CD14-positive monocyte (primary cell): ENCODE measurements around the gene RING1. TPM values are rescaled to one million over a fixed set of nuclear protein-coding genes. Genes with fewer than 3 reads are reported as not detected.
A peak's percentile ranks its signal among the peaks of the same experiment; 100 is the strongest.

Experiments
- DNase-seq, 3 donors: peaks; one replicate each; pipeline ENCODE4 v3.0.0-alpha.2; 2011 to 2022
- H2AFZ ChIP-seq: 2 replicates; pipeline ENCODE4 v1.6.0; 2012; ENCODE audit warnings: mild to moderate bottlenecking, low read depth, low read length, inconsistent platforms; ENCODE audit not compliant: insufficient read depth, poor library complexity, severe bottlenecking
- H3K27ac ChIP-seq, 2 donors: 1 replicate in 1 of 2; 2 replicates in 1 of 2; pipeline ENCODE4 v1.5.1; 2012 to 2013; ENCODE audit warnings: low read length in 2 of 2, control low read depth in 1 of 2, inconsistent platforms in 1 of 2, low read depth in 1 of 2, mild to moderate bottlenecking in 1 of 2
- H3K27me3 ChIP-seq, 2 donors: one replicate each; pipeline versions ENCODE4 v1.6.0 to v1.6.1; 2011 to 2013; ENCODE audit warnings: low read length in 2 of 2; ENCODE audit not compliant: control insufficient read depth in 2 of 2, insufficient read depth in 2 of 2
- H3K36me3 ChIP-seq, 2 donors: replicated peaks in 1 of 2; 1 replicate in 1 of 2; 2 replicates in 1 of 2; pipeline versions ENCODE4 v1.5.1 to v1.6.1; 2012 to 2013; ENCODE audit warnings: low read length in 2 of 2, control low read depth in 1 of 2, inconsistent platforms in 1 of 2, mild to moderate bottlenecking in 1 of 2; ENCODE audit not compliant: insufficient read depth in 2 of 2, control insufficient read depth in 1 of 2
- H3K4me1 ChIP-seq, 2 donors: 1 replicate in 1 of 2; 2 replicates in 1 of 2; pipeline versions ENCODE4 v1.5.1 to v1.6.1; 2012 to 2013; ENCODE audit warnings: low read length in 2 of 2, control low read depth in 1 of 2, inconsistent platforms in 1 of 2, mild to moderate bottlenecking in 1 of 2, moderate library complexity in 1 of 2; ENCODE audit not compliant: insufficient read depth in 2 of 2, control insufficient read depth in 1 of 2
- H3K4me2 ChIP-seq: replicated peaks from 2 replicates; pipeline ENCODE3; 2012; ENCODE audit warnings: low read length, moderate library complexity, mild to moderate bottlenecking; ENCODE audit not compliant: poor library complexity, severe bottlenecking; ENCODE audit errors: extremely low read depth
- H3K4me3 ChIP-seq, 3 experiments: fragments of 200-600 bp in 1 of 3; sonication (generic) in 1 of 3; replicated peaks in 1 of 3; 1 replicate in 2 of 3; 2 replicates in 1 of 3; pipeline ENCODE4 v1.5.1; 2011 to 2013; ENCODE audit warnings: low read length in 3 of 3, mild to moderate bottlenecking in 3 of 3, control low read depth in 2 of 3, low read depth in 2 of 3, inconsistent platforms in 1 of 3, moderate library complexity in 1 of 3
- H3K79me2 ChIP-seq: 2 replicates; pipeline ENCODE4 v1.6.0; 2012; ENCODE audit warnings: mild to moderate bottlenecking, control low read depth, inconsistent platforms, low read length, moderate library complexity; ENCODE audit not compliant: insufficient read depth
- H3K9ac ChIP-seq: 2 replicates; pipeline ENCODE4 v1.6.0; 2017; ENCODE audit warnings: low read length, mild to moderate bottlenecking; ENCODE audit not compliant: insufficient read depth, poor library complexity, severe bottlenecking
- H3K9me3 ChIP-seq, 2 donors: replicated peaks in 1 of 2; 1 replicate in 1 of 2; 2 replicates in 1 of 2; pipeline versions ENCODE4 v1.5.1 to v1.6.1; 2012 to 2013; ENCODE audit warnings: low read length in 2 of 2, control low read depth in 1 of 2; ENCODE audit not compliant: control insufficient read depth in 1 of 2, insufficient read depth in 1 of 2
- H4K20me1 ChIP-seq: 2 replicates; pipeline ENCODE4 v1.6.0; 2012; ENCODE audit warnings: mild to moderate bottlenecking, low read length, control low read depth, moderate library complexity; ENCODE audit not compliant: insufficient read depth
- H3K27ac Mint-ChIP-seq, 7 donors: one replicate each; pipeline ENCODE4 v1.8.0; 2020; ENCODE audit warnings: mild to moderate bottlenecking in 7 of 7, mixed read lengths in 7 of 7, moderate library complexity in 6 of 7, inconsistent platforms in 2 of 7
- H3K27me3 Mint-ChIP-seq, 3 donors: one replicate each; pipeline ENCODE4 v1.8.0; 2021 to 2022; ENCODE audit warnings: low read depth in 3 of 3, mild to moderate bottlenecking in 3 of 3, mixed read lengths in 3 of 3, moderate library complexity in 3 of 3, inconsistent platforms in 1 of 3
- H3K36me3 Mint-ChIP-seq, 2 donors: one replicate each; pipeline ENCODE4 v1.8.0; 2020; ENCODE audit warnings: mixed read lengths in 2 of 2, inconsistent platforms in 1 of 2, mild to moderate bottlenecking in 1 of 2
- H3K4me1 Mint-ChIP-seq: one replicate; pipeline ENCODE4 v1.8.0; 2020; ENCODE audit warnings: mild to moderate bottlenecking, mixed read lengths
- H3K4me3 Mint-ChIP-seq, 2 donors: one replicate each; pipeline ENCODE4 v1.8.0; 2020; ENCODE audit warnings: mild to moderate bottlenecking in 2 of 2, mixed read lengths in 2 of 2, moderate library complexity in 1 of 2
- H3K9me3 Mint-ChIP-seq, 7 donors: one replicate each; pipeline ENCODE4 v1.8.0; 2020 to 2022; ENCODE audit warnings: mixed read lengths in 7 of 7, mild to moderate bottlenecking in 6 of 7, moderate library complexity in 6 of 7, inconsistent platforms in 2 of 7
- WGBS: methylation state at CpG from one replicate; pipeline ENCODE4 v1.1.5; 2013; ENCODE audit warnings: missing lambda C conversion rate; ENCODE audit not compliant: insufficient coverage; 5-methylcytosine and 5-hydroxymethylcytosine counted together
- intact Hi-C, 2 donors: fragments of 100-400 bp; cut with micrococcal nuclease; formaldehyde crosslinking; loops; one replicate each; pipeline versions ENCODE4 v1.15.0 to v1.15.1; 2023
- polyA plus RNA-seq, 3 donors: library from polyadenylated mRNA; depleted of rRNA in 1 of 3; unstranded in 2 of 3; stranded (reverse) in 1 of 3; fragments of 300-500 nt in 2 of 3; fragments of >200 nt in 1 of 3; fragmentation: Illumina TruSeq in 2 of 3; gene quantifications; 1 replicate in 2 of 3; 2 replicates in 1 of 3; pipeline ENCODE4 v1.2.3, GENCODE V29; 2012 to 2021
- TF ChIP-seq, protein P1 (sequence below): fragments of 200-600 bp; IDR thresholded peaks from one replicate; pipeline ENCODE4 v1.8.0; 2022; ENCODE audit warnings: antibody characterized with exemption, mild to moderate bottlenecking

Gene RING1
- polyA plus RNA-seq, 3 donors = 4.6 to 27.9 (median 5.7) TPM

DNA sequence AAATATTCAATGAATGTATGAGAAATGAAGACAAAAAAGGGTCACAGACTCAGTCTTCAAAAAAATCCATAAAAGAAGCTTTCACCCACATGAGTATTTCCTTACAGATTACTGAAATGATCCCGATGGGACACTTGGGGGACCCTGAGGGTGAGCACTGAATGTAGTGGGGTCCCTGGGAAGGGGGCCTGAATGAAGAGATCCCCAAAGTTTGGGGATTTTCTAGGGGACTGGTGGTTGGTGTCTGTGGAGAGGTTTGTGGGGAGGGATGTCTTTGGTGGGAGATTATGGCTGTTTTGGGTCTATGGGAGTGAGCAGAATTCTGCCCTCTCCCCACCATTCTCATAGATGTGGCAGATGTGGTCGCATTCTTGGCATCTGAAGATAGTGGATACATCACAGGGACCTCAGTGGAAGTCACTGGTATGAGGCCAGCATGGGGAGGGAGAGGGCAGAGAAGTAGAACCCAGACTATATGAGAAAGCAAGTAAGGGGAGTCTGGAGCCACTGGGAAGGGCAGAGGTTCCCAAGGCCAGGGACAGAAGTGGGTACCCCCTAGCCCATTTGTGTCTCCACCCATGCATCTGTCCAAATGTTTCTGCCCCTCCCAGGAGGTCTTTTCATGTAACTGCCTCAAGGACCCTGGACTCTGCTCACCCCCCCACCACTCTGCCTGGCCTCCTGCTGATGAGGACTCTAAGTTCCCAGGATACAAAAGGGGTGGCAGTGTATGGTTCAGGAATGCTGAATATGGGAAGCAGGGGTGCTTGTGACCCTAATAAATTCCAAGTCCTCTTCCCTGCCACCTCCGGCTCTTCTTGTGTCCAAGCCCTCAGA, 2.1 kb upstream of the RING1 start:
- intact Hi-C loops = loop anchor here in 1 of 2 donors (10.0 kb wide), 1 partner anchor 209 kb away; the partner anchor contains the start of genes CUTA and PHF1
- H3K4me3 ChIP-seq = no peak overlapping the region
- Mint-ChIP-seq H3K4me3 (no peak overlapping the region), H3K4me1 (peaks cover 46% of the 10 kb centered on the region), H3K27ac (peak overlapping the region in 4 of 7 donors; percentile 2 to 58 (median 18)), H3K36me3 (peaks cover 33 to 39% of the 10 kb centered on the region in 2 donors), H3K27me3 (peaks cover 0 to 13% (median 12%) of the 10 kb centered on the region in 3 donors), H3K9me3 (peaks cover 0 to 3% (median 0%) of the 10 kb centered on the region in 7 donors)
- peaks cover 30 to 38% of the 10 kb centered on the region in 2 donors for H3K36me3 ChIP-seq
- TF ChIP-seq, protein P1, sequence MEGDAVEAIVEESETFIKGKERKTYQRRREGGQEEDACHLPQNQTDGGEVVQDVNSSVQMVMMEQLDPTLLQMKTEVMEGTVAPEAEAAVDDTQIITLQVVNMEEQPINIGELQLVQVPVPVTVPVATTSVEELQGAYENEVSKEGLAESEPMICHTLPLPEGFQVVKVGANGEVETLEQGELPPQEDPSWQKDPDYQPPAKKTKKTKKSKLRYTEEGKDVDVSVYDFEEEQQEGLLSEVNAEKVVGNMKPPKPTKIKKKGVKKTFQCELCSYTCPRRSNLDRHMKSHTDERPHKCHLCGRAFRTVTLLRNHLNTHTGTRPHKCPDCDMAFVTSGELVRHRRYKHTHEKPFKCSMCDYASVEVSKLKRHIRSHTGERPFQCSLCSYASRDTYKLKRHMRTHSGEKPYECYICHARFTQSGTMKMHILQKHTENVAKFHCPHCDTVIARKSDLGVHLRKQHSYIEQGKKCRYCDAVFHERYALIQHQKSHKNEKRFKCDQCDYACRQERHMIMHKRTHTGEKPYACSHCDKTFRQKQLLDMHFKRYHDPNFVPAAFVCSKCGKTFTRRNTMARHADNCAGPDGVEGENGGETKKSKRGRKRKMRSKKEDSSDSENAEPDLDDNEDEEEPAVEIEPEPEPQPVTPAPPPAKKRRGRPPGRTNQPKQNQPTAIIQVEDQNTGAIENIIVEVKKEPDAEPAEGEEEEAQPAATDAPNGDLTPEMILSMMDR = no peak
- no peak for DNase-seq
- H3K27me3 ChIP-seq = no peaks in the 10 kb centered on the region
- H3K9me3 ChIP-seq = no peaks in the 10 kb centered on the region
- peaks cover 20% of the 10 kb centered on the region for H3K79me2 ChIP-seq
- H3K9ac ChIP-seq = no peak overlapping the region
- H3K4me1 ChIP-seq = peaks cover 35 to 52% of the 10 kb centered on the region in 2 donors
- H4K20me1 ChIP-seq = peaks cover 13% of the 10 kb centered on the region
- no peak overlapping the region for H3K4me2 ChIP-seq
- WGBS = no CpG with 5 or more reads among the region's 3 CpGs
- no peak overlapping the region for H3K27ac ChIP-seq
- no peak overlapping the region for H2AFZ ChIP-seq

DNA sequence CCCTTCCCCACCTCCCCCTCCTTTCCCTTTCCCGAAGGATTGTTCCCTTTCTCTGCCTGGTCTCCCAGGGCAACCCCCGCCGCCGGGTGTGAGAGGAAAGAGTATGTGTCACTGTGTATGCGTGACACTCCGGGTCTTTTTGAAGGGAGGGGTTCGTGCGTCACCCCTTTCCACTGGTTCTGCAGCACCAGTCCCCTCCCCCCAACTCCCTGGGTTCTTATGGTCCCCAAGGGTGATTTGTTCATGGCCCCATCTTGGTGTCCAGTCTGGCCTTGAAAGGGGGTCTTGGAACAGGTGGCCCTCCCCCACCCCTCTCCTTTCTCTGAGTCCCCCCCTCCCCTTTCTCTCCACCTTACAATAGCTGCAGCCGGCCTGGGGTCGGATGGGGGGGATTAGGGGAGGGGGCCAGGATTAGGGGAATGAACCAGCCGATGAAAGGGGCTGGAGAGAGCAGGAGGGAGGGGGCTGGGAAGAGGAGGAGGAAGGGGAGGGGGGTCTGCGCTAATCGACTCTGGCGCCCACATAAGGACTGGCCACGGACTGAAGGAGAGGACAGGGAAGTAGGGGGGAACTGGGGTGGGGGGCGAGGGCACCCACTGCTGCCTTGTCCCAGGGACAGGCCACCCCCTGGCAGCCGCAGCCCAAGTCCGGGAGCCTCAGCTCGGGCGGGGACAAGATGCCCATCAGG, 1.3 kb upstream of the RING1 start:
- Histone ChIP-seq H3K79me2 (peaks cover 12% of the 10 kb centered on the region), H3K9ac (peak overlapping the region; percentile 83), H3K27me3 (no peaks in the 10 kb centered on the region), H3K4me3 (peak overlapping the region in 1 of 3 experiments; percentile 92), H3K36me3 (peaks cover 28 to 43% of the 10 kb centered on the region in 2 donors), H3K9me3 (no peaks in the 10 kb centered on the region), H4K20me1 (peaks cover 9% of the 10 kb centered on the region), H3K4me1 (peaks cover 28 to 45% of the 10 kb centered on the region in 2 donors), H2AFZ (peak overlapping the region; percentile 97), H3K4me2 (peak overlapping the region; percentile 99), H3K27ac (no peak overlapping the region)
- WGBS = 3% methylated on average over 5 of the region's 20 CpGs
- Mint-ChIP-seq H3K27ac (peak overlapping the region in 2 of 7 donors; percentile 28 to 95), H3K4me3 (peak overlapping the region; percentile 92 to 96), H3K36me3 (peaks cover 34 to 36% of the 10 kb centered on the region in 2 donors), H3K27me3 (peaks cover 2 to 14% (median 13%) of the 10 kb centered on the region in 3 donors), H3K4me1 (peaks cover 38% of the 10 kb centered on the region), H3K9me3 (no peaks in the 10 kb centered on the region)
- intact Hi-C loops = loop anchor here in 1 of 2 donors (10.0 kb wide), 1 partner anchor 208 kb away; the partner anchor contains the start of genes CUTA and PHF1
- peak in 1 of 3 donors; percentile 37 for DNase-seq
- TF ChIP-seq, protein P1 = no peak
